HG03039 (cell line): ENCODE results near the gene CHCHD1.
A peak's percentile ranks its signal among the peaks of the same experiment; 100 is the strongest.
"Not testable (repeated sequence)": the region's sequence is repeated elsewhere in the genome, so short reads cannot be mapped to it uniquely, and the experiment has no call there.

Source experiments
- ATAC-seq: cut with Tn5 transposase; IDR thresholded peaks from one replicate; pipeline ENCODE4 v1.9.1; 2021; ENCODE audit warnings: mild to moderate bottlenecking, moderate library complexity; ENCODE audit not compliant: unreplicated experiment

CHCHD1 gene

GRCh38 chr10:73781879-73782748, at the start of gene CHCHD1:
TSS of gene CHCHD1 (plus strand) at chr10:73782048. CDS start at chr10:73782076, 28 bp downstream.
- ATAC-seq, result peak; percentile 37

- ATAC-seq, result no peak
Measured at GRCh38 chr10:73732426-73732825, 49.4 kb upstream of the CHCHD1 start.

- ATAC-seq, result no peak
Measured at GRCh38 chr10:73732931-73733623, 48.8 kb upstream of the CHCHD1 start.

- ATAC-seq, result no peak
Measured at GRCh38 chr10:73734028-73734720, 47.7 kb upstream of the CHCHD1 start.

- no peak for ATAC-seq
Measured at GRCh38 chr10:73734796-73735305, 47.0 kb upstream of the CHCHD1 start.

GRCh38 chr10:73740501-73741254, 41.2 kb upstream of the CHCHD1 start:
- not testable (repeated sequence) for ATAC-seq

- ATAC-seq, result no peak
Measured at GRCh38 chr10:73742454-73742734, 39.5 kb upstream of the CHCHD1 start.

GRCh38 chr10:73743327-73743904, 38.4 kb upstream of the CHCHD1 start:
- no peak for ATAC-seq

- ATAC-seq, result peak; percentile 88
Measured at GRCh38 chr10:73743905-73744663, 37.8 kb upstream of the CHCHD1 start, which contains the start of gene SEC24C. TSS of gene SEC24C (plus strand) at chr10:73744372. CDS start at chr10:73746833, 2,461 bp downstream.

GRCh38 chr10:73744664-73744975, 37.2 kb upstream of the CHCHD1 start:
- ATAC-seq, result peak; percentile 22

GRCh38 chr10:73746721-73747120, 35.1 kb upstream of the CHCHD1 start:
- no peak for ATAC-seq

GRCh38 chr10:73750819-73751218, 31.0 kb upstream of the CHCHD1 start:
- ATAC-seq, result no peak

- ATAC-seq, result no peak
Measured at GRCh38 chr10:73756183-73756582, 25.7 kb upstream of the CHCHD1 start.

- ATAC-seq, result no peak
Measured at GRCh38 chr10:73758704-73759511, 22.9 kb upstream of the CHCHD1 start.

- no peak for ATAC-seq
Measured at GRCh38 chr10:73759512-73760115, 22.2 kb upstream of the CHCHD1 start.

- no peak for ATAC-seq
Measured at GRCh38 chr10:73761781-73762180, 20.1 kb upstream of the CHCHD1 start.

GRCh38 chr10:73762915-73763314, 18.9 kb upstream of the CHCHD1 start:
- peak; percentile 44 for ATAC-seq

GRCh38 chr10:73763343-73763742, 18.5 kb upstream of the CHCHD1 start:
- ATAC-seq, result no peak
